OCI-LY7 (cell line): Measurements from ENCODE around the gene DENND1B.

Experiments used
- EZH2phosphoT487 ChIP-seq: fragments of 200-600 bp; sonication (generic); IDR thresholded peaks from 2 replicates; pipeline ENCODE4 v1.6.1; 2018; ENCODE audit warnings: low read depth, borderline replicate concordance, mild to moderate bottlenecking, mixed run types, antibody characterized with exemption, low read length, moderate library complexity, mixed read lengths
- TF ChIP-seq, protein P1 (sequence below): fragments of 200-600 bp; sonication (generic); conservative IDR thresholded peaks from 2 replicates; pipeline ENCODE4 v1.5.1; 2014; ENCODE audit warnings: mild to moderate bottlenecking, antibody characterized with exemption, low read length, moderate library complexity, mixed read lengths

- no peak for TF ChIP-seq EZH2phosphoT487
- TF ChIP-seq, protein P1, sequence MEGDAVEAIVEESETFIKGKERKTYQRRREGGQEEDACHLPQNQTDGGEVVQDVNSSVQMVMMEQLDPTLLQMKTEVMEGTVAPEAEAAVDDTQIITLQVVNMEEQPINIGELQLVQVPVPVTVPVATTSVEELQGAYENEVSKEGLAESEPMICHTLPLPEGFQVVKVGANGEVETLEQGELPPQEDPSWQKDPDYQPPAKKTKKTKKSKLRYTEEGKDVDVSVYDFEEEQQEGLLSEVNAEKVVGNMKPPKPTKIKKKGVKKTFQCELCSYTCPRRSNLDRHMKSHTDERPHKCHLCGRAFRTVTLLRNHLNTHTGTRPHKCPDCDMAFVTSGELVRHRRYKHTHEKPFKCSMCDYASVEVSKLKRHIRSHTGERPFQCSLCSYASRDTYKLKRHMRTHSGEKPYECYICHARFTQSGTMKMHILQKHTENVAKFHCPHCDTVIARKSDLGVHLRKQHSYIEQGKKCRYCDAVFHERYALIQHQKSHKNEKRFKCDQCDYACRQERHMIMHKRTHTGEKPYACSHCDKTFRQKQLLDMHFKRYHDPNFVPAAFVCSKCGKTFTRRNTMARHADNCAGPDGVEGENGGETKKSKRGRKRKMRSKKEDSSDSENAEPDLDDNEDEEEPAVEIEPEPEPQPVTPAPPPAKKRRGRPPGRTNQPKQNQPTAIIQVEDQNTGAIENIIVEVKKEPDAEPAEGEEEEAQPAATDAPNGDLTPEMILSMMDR = no peak
These were observed 97.5 kb downstream of the DENND1B start for GRCh38 chr1:197677752-197678295.
